Measurements from ENCODE around the gene DAAM1.

Gene DAAM1

GRCh38 chr14:59262717-59263454 lies 74.4 kb downstream of the DAAM1 start:
- DNase-seq, result peak in 1 of 2 experiments; percentile 55

DNA sequence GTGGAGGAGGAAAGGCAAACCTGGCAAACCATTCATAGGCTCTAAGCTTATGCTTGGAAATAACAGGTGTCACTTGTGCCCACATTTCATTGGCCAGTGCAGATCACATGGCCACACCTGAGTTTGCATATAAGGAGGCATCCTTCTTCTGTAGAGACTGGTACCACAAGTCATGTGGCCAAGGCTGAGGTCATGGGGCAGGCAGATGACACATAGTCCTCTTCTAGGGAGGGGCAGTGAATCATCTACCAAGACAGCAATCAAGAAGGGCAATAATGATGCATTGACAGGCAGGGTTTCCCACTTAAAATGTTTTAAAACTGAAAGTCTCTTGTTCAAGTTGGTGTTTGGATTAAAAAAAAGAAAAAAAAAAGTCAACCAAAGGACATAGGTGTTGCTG lies 77.3 kb downstream of the DAAM1 start:
- DNase-seq, result no peak

DNA sequence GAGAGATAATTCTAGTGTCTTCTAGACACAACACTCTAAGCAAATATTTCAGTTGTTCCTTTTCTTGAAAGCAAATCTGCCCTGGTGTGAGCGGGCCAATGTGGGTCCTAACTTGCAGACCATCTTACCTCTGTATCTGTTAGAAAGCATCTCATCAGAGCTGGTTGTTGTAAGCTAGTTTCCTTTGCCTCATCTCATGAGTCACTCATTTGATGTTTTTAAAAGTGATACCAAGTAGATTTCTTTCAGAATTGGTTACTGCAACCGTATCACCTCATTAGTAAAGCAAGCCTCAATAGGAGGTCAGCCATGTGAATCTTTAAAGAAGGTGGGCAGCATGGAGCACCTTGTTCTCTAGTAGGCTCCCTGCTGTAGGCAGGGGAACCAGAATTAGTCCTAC lies 78.6 kb downstream of the DAAM1 start:
- no peak for DNase-seq

- no peak for DNase-seq
These were observed 79.5 kb downstream of the DAAM1 start for GRCh38 chr14:59268011-59268410.

GRCh38 chr14:59268858-59269257 lies 80.4 kb downstream of the DAAM1 start:
- DNase-seq, result no peak

GRCh38 chr14:59269466-59269865 lies 81.0 kb downstream of the DAAM1 start:
- DNase-seq, result no peak

DNA sequence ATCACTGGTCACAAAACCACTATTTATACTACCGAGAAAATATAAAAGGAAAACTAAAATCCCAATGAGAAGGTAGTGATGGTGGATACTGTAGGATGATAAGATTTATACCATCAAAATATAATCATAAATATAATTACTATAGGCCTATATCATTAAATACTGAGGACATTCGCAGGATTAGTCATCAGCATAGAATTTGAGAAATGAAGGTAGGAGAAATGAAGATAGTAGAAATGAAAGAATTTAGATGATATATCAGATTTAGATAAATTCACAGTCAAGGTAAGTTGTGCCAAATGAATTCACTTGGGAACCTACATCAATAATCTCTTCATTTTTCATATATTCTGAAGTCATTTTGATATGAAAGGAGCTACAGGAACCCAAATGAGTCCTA lies 82.8 kb downstream of the DAAM1 start:
- DNase-seq, result no peak

GRCh38 chr14:59271734-59272133 lies 83.3 kb downstream of the DAAM1 start:
- no peak for DNase-seq

- no peak for DNase-seq
These were observed 84.2 kb downstream of the DAAM1 start for GRCh38 chr14:59272633-59273032.

DNA sequence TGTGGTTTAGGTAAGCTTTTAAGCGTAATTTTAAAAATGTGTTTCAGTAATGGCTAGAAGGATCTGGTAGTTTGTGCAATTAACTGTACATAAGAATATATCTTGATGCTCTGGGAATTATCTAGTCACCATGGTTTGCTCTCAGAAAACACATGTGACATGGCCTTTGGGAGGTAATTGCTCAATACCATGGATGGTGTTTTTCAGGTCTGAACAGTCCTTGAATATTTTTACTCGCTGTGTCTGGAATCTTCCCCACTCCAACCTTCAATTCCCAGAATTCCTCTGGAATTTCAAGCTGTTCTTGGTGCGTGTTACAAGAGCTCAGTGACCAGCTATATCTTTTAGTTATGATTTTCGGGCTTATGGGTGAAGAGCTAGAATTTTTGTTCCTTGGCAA lies 85.3 kb downstream of the DAAM1 start:
- DNase-seq, result no peak

GRCh38 chr14:59274991-59275391 lies 86.5 kb downstream of the DAAM1 start:
- no peak for DNase-seq

DNA sequence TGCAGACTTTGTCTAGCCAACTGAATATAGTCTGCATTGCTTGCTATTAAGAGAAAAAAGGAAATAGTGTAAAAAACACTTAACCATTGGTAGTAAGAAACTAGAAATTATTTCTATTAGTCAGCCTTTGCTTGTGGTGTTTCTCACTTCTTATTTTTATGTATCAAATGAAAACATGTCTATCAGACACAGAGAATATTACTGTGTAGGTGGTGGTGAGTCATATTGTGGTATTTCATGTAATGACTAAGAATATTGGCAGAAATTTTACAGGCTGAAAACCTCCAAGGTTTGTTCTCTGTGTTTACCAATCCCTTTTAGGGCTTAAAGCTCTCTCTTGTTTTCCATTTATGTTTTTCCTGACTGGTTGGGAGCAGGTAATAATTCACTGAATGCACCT lies 87.2 kb downstream of the DAAM1 start:
- no peak for DNase-seq

- no peak for DNase-seq
These were observed 87.8 kb downstream of the DAAM1 start for GRCh38 chr14:59276235-59276634.

DNA sequence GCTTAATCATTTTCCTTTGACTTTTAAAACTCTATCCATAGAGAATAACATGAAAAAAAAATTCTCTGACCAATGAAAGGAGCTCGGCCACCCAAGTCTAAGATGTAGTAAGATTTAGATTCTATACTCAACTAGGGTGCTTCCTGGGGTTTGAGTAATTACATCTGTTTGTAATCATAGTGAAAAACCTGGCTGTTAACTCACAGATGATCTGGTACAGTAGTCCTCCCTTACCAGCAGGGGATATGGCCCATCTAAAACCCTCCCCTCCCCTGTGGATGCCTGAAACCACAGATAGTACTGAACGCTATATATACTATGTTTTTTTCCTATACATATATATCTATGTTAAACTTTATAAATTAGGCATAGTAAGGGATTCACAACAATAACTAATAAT lies 89.2 kb downstream of the DAAM1 start:
- DNase-seq, result no peak

DNA sequence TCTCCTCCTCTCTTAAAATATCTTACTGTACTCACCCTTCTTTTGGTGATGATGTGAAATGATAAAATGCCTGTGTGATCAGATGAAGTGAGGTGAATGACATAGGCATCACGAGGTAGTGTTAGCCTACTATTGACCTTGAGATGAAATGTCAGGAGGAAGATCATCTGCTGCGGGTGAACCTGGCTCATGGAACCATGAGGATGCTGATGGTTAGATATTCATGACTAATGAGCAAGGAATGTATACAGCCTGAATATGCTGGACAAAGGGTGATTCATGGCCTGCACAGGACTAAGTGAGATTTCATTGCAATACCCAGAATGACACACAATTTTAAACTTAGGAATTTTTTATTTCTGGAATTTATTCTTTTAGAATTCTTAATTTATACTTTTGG lies 89.6 kb downstream of the DAAM1 start:
- no peak for DNase-seq

DNA sequence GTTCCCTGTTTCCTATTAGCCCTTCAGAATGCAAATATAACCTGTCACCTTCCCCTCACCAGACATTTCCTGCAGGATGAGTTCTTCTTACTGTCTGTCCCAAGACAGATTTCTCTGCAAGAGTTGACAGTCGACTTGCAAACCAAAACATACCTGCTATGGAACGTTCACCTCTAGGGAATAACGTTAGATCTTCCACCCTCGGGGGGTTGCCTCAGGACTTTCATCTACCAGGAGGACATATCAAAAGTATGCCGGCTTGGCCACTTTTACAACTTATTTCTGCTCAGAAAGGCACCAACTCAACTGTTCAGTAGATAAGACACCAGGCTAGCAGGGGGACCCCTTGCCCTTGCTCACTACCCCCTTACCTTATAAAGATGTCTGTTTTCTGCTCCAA lies 92.5 kb downstream of the DAAM1 start:
- DNase-seq, result no peak

DNA sequence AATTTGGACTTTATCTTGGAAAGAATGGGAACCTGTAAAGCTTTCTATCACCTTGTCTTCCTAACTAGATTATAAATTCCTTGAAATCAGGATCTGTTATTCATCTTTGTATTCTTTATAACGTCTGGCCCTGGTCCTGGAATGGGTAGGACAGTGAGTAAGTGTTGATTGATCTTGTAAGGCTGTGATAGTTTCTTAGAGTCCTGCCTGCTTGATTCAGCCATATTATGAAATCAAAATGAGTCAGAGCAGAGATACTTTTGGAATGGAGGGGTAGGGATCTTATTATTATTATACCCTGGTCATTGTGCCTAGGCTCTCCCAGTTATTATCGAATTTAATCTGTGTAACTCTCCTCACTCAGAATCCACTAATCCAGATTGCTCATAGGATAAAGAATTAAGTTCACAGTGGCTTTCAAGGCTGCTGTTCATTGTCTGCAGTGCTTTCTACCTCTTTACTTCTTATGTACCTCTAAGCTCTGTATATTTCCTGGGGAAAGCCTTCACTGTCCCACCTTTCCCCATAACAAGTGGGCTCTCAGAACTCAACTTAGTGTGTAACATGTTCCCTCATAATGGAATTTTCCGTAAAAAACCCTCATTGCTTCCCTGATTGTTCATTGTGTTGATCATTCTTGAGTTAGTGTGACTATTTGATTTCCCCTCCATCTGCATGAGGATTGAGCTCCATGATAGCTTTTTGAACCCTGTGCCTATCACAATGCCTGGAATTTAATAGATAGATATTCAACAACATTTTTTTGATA lies 93.3 kb downstream of the DAAM1 start:
- DNase-seq, result no peak

DNA sequence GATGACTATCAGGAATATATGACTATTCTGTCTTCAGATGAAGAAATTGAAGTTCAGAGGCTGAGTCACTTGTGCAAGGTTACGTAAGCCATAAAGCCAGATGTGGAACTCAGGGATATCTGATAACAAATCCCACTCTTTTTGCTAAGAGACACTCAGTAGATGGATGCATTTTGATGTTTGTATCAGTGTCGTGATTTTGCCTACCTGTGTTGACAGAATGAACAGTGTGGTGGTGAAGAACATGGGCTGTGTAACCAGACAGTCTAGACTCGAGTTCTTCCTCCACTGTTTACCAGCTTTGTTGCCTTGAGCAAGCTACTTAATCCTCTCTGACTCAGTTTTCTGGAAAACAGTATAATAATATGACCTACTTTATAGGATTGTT lies 93.9 kb downstream of the DAAM1 start:
- no peak for DNase-seq

DNA sequence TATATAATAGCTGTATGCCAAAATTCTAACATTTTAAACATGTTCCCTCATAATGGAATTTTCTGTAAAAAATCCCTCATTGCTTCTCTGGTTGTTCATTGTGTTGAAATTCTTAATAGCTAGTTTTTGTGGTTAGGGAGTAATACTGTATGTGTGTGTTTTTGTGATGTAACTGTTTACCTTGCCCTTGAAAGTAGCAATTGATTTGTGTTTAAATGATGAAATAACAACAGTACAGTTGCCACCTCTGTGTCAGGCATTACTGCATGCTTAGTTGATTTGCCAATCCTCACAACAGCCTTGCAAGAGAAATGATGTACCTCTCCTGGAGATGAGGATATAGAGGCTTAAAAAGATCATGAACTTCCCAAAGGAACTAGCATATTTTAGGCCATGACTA lies 94.9 kb downstream of the DAAM1 start:
- DNase-seq, result no peak

DNA sequence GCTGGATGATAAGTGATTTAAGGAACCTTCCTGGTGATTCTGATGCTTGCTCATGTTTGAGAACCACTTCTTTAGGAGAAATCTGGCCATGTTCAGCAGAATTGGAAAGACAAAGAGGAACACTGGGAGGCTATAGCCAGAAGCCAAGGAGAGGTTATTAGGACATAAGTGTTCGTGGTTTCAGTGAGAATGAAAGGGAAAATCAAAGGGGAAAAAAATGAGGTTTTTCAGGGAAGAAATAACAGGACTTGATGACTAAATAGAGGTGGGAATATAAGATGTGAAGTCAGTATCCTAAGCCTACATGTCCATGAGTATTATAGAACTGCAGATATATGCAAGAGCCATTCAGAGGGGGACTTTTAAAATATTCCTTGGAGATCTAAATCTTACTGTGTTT lies 95.6 kb downstream of the DAAM1 start:
- DNase-seq, result no peak

- no peak for DNase-seq
These were observed 103.6 kb downstream of the DAAM1 start for GRCh38 chr14:59292028-59292427.

GRCh38 chr14:59292921-59293534 lies 104.6 kb downstream of the DAAM1 start:
- DNase-seq, result no peak

- no peak for DNase-seq
These were observed 105.6 kb downstream of the DAAM1 start for GRCh38 chr14:59293935-59294661.

DNA sequence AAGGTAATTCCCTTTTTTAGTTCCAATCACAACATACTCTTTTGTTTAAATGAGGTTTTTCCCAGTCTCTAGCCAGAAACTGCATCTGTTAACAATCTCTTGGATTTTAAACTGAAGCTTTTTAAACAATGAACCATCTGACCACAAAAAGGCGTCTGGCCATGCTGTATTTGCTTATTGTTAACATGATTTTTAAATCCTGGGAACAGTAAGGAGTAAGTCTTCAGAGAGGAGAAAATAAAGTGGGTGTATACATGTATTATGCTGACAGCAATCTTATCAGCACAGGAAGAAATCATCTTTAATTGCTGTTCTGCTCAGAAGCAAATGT lies 106.2 kb downstream of the DAAM1 start:
- DNase-seq, result no peak
